ENCODE data around the gene KRT7.

- no peak for TF ChIP-seq CTCF (conservative IDR thresholded peaks at IDR 0.05; ENCODE audit: low read length)
- no peak for TF ChIP-seq EZH2phosphoT487 (IDR thresholded peaks at IDR 0.05; ENCODE audit: borderline replicate concordance, low read depth, low read length)
Observed at GRCh38 chr12:52267699-52268098, 34.7 kb downstream of the KRT7 start.
